KMS-11 (cell line): Measurements from ENCODE around the gene NTN4.
"Not testable (repeated sequence)": the region's sequence is repeated elsewhere in the genome, so short reads cannot be mapped to it uniquely, and the experiment has no call there.

Source experiments
- H2AFZ ChIP-seq: fragments of 200-600 bp; sonication (generic); 2 replicates; pipeline ENCODE4 v1.6.1; 2016; ENCODE audit warnings: antibody characterized with exemption, mixed run types, low read depth
- H3K27ac ChIP-seq: fragments of 200-600 bp; sonication (generic); 2 replicates; pipeline ENCODE4 v1.6.1; 2016; ENCODE audit warnings: mild to moderate bottlenecking, mixed run types
- H3K27me3 ChIP-seq: fragments of 200-600 bp; sonication (generic); 2 replicates; pipeline ENCODE4 v1.6.1; 2017; ENCODE audit warnings: mild to moderate bottlenecking, low read depth, mixed run types, moderate library complexity; ENCODE audit not compliant: insufficient read depth
- H3K36me3 ChIP-seq: fragments of 200-600 bp; sonication (generic); 2 replicates; pipeline ENCODE4 v1.6.1; 2017; ENCODE audit warnings: mild to moderate bottlenecking, mixed run types; ENCODE audit not compliant: insufficient read depth
- H3K4me1 ChIP-seq: fragments of 200-600 bp; sonication (generic); 2 replicates; pipeline ENCODE4 v1.6.1; 2016; ENCODE audit warnings: mild to moderate bottlenecking, low read depth, mixed run types; ENCODE audit not compliant: poor library complexity, severe bottlenecking
- H3K4me2 ChIP-seq: fragments of 200-600 bp; sonication (generic); 2 replicates; pipeline ENCODE4 v1.7.0; 2016; ENCODE audit warnings: mild to moderate bottlenecking, mixed run types
- H3K4me3 ChIP-seq: fragments of 200-600 bp; sonication (generic); IDR thresholded peaks from 2 replicates; pipeline ENCODE4 v1.6.1; 2017; ENCODE audit warnings: low read depth, low read length, mixed read lengths; ENCODE audit not compliant: insufficient read depth
- H3K79me2 ChIP-seq: fragments of 200-600 bp; sonication (generic); 2 replicates; pipeline ENCODE4 v1.6.1; 2016; ENCODE audit warnings: low read depth, mixed run types; ENCODE audit not compliant: insufficient read depth
- H3K9ac ChIP-seq: fragments of 200-600 bp; sonication (generic); 2 replicates; pipeline ENCODE4 v1.6.1; 2016; ENCODE audit warnings: mild to moderate bottlenecking, mixed run types
- H4K20me1 ChIP-seq: fragments of 200-600 bp; sonication (generic); 2 replicates; pipeline ENCODE4 v1.6.1; 2016; ENCODE audit warnings: mild to moderate bottlenecking, mixed run types; ENCODE audit not compliant: insufficient read depth
- CTCF ChIP-seq: fragments of 200-600 bp; sonication (generic); conservative IDR thresholded peaks from 2 replicates; pipeline ENCODE4 v1.6.1; 2017; ENCODE audit warnings: low read depth, mild to moderate bottlenecking, antibody characterized with exemption, low read length, moderate library complexity, mixed read lengths

NTN4 gene

GRCh38 chr12:95663525-95663924 lies 127.0 kb downstream of the NTN4 start:
- no peak for TF ChIP-seq CTCF
- Histone ChIP-seq H3K27me3 (no peaks in the 10 kb centered on the region), H2AFZ (no peak overlapping the region), H4K20me1 (no peaks in the 10 kb centered on the region), H3K4me2 (no peak overlapping the region), H3K27ac (no peak overlapping the region), H3K4me1 (no peaks in the 10 kb centered on the region), H3K4me3 (no peak overlapping the region), H3K36me3 (no peaks in the 10 kb centered on the region), H3K9ac (no peak overlapping the region), H3K79me2 (no peaks in the 10 kb centered on the region)

- H3K27me3 ChIP-seq, result no peaks in the 10 kb centered on the region
- no peaks in the 10 kb centered on the region for H3K36me3 ChIP-seq
- no peak overlapping the region for H3K4me3 ChIP-seq
- no peak overlapping the region for H3K4me2 ChIP-seq
- no peaks in the 10 kb centered on the region for H3K4me1 ChIP-seq
- H2AFZ ChIP-seq, result no peak overlapping the region
- no peaks in the 10 kb centered on the region for H3K79me2 ChIP-seq
- H3K9ac ChIP-seq, result no peak overlapping the region
- H4K20me1 ChIP-seq, result no peaks in the 10 kb centered on the region
- TF ChIP-seq CTCF, result no peak
- H3K27ac ChIP-seq, result no peak overlapping the region
Measured at GRCh38 chr12:95661360-95661759, 129.2 kb downstream of the NTN4 start.

- Histone ChIP-seq H3K4me2 (no peak overlapping the region), H3K4me1 (no peaks in the 10 kb centered on the region), H3K27me3 (no peaks in the 10 kb centered on the region), H2AFZ (no peak overlapping the region), H4K20me1 (no peaks in the 10 kb centered on the region), H3K4me3 (no peak overlapping the region), H3K9ac (no peak overlapping the region), H3K79me2 (no peaks in the 10 kb centered on the region), H3K36me3 (no peaks in the 10 kb centered on the region), H3K27ac (no peak overlapping the region)
- no peak for TF ChIP-seq CTCF
Measured at GRCh38 chr12:95658386-95658785, 132.2 kb downstream of the NTN4 start.

GRCh38 chr12:95654665-95655064 lies 135.9 kb downstream of the NTN4 start:
- not testable (repeated sequence) for H4K20me1 ChIP-seq, H3K36me3 ChIP-seq, H2AFZ ChIP-seq, H3K4me3 ChIP-seq, H3K27me3 ChIP-seq, H3K4me2 ChIP-seq, H3K27ac ChIP-seq, H3K9ac ChIP-seq, H3K79me2 ChIP-seq, H3K4me1 ChIP-seq

GRCh38 chr12:95653771-95654546 lies 136.6 kb downstream of the NTN4 start:
- no peak overlapping the region for H3K4me2 ChIP-seq
- no peaks in the 10 kb centered on the region for H4K20me1 ChIP-seq
- no peak overlapping the region for H2AFZ ChIP-seq
- no peaks in the 10 kb centered on the region for H3K79me2 ChIP-seq
- H3K27ac ChIP-seq, result no peak overlapping the region
- no peak overlapping the region for H3K4me3 ChIP-seq
- no peaks in the 10 kb centered on the region for H3K27me3 ChIP-seq
- no peaks in the 10 kb centered on the region for H3K4me1 ChIP-seq
- H3K36me3 ChIP-seq, result no peaks in the 10 kb centered on the region
- TF ChIP-seq CTCF, result no peak
- H3K9ac ChIP-seq, result no peak overlapping the region
